Endothelial cell of umbilical vein (primary cell): Measurements from ENCODE around the gene IFI6. TPM values are rescaled to one million over a fixed set of nuclear protein-coding genes. Genes with fewer than 3 reads are reported as not detected.

Experiments
- BruUV-seq: library from RNA; stranded (reverse); fragments of 400-500 nt; replicated peaks from 2 replicates; lab custom pipeline; 2021; lab: Mats Ljungman, UMichigan
- CTCF ChIA-PET: fragments of 300-600, 350-600 bp; sonication (Branson Sonifier 250); formaldehyde crosslinking; loops from one replicate; lab custom pipeline; 2021; ENCODE audit warnings: antibody characterized with exemption, inconsistent platforms; lab: Charles Lee
- POLR2A ChIA-PET: fragments of 300-600, 350-600 bp; sonication (Branson Sonifier 250); formaldehyde crosslinking; loops from one replicate; lab custom pipeline; 2021; ENCODE audit warnings: antibody characterized with exemption, inconsistent platforms; lab: Charles Lee
- DNase-seq: peaks from one replicate; pipeline ENCODE4 v3.0.0-alpha.2; 2011; ENCODE audit warnings: low read depth, low spot score
- FAIRE-seq: peaks from 2 replicates; lab custom pipeline; 2011; peaks lifted over from hg19 to GRCh38; lab: Jason Lieb, UNC
- H2AFZ ChIP-seq: 2 replicates; pipeline ENCODE4 v1.6.0; 2012; ENCODE audit warnings: low read depth, low read length, control low read depth, inconsistent platforms
- H3K27ac ChIP-seq: 2 replicates; pipeline ENCODE4 v1.5.1; 2011; ENCODE audit warnings: low read depth, mild to moderate bottlenecking, control low read depth, low read length, moderate library complexity; ENCODE audit not compliant: insufficient read depth
- H3K27me3 ChIP-seq, 2 experiments: 2 replicates each; pipeline versions ENCODE4 v1.6.0 to v1.6.1; 2011; ENCODE audit warnings: low read length in 2 of 2, mixed read lengths in 1 of 2; ENCODE audit not compliant: control insufficient read depth in 2 of 2, insufficient read depth in 2 of 2
- H3K36me3 ChIP-seq, 2 experiments: 2 replicates in 1 of 2; 3 replicates in 1 of 2; pipeline ENCODE4 v1.5.1; 2011; ENCODE audit warnings: low read length in 2 of 2, mild to moderate bottlenecking in 1 of 2, moderate library complexity in 1 of 2; ENCODE audit not compliant: control insufficient read depth in 2 of 2, insufficient read depth in 2 of 2; ENCODE audit errors: extremely low read depth in 1 of 2
- H3K4me1 ChIP-seq: 3 replicates; pipeline ENCODE4 v1.5.1; 2011; ENCODE audit warnings: mild to moderate bottlenecking, low read length; ENCODE audit not compliant: control insufficient read depth, insufficient read depth; ENCODE audit errors: extremely low read depth
- H3K4me2 ChIP-seq: 2 replicates; pipeline ENCODE4 v1.6.1; 2011; ENCODE audit warnings: low read length, control low read depth, mixed read lengths; ENCODE audit not compliant: insufficient read depth
- H3K4me3 ChIP-seq, 3 experiments: fragments of 200-600 bp in 1 of 3; sonication (generic), shearing (Covaris generic) in 1 of 3; replicated peaks in 1 of 3; 2 replicates each; pipeline ENCODE4 v1.5.1; 2011 to 2016; ENCODE audit warnings: control low read depth in 3 of 3, low read length in 3 of 3, mild to moderate bottlenecking in 2 of 3, inconsistent platforms in 1 of 3, low read depth in 1 of 3, moderate library complexity in 1 of 3; ENCODE audit not compliant: insufficient read depth in 1 of 3
- H3K79me2 ChIP-seq: 2 replicates; pipeline ENCODE4 v1.6.0; 2012; ENCODE audit warnings: low read length, inconsistent platforms; ENCODE audit not compliant: control insufficient read depth, insufficient read depth
- H3K9ac ChIP-seq: replicated peaks from 2 replicates; pipeline ENCODE3; 2011; ENCODE audit warnings: low read length, control low read depth; ENCODE audit not compliant: insufficient read depth; ENCODE audit errors: extremely low read depth
- H3K9me1 ChIP-seq: replicated peaks from 3 replicates; pipeline ENCODE4 v1.6.0; 2011; ENCODE audit warnings: mild to moderate bottlenecking, low read length; ENCODE audit not compliant: control insufficient read depth, insufficient read depth; ENCODE audit errors: extremely low read depth
- H3K9me3 ChIP-seq: replicated peaks from 2 replicates; pipeline ENCODE4 v1.5.1; 2012; ENCODE audit warnings: low read length, inconsistent platforms; ENCODE audit not compliant: control insufficient read depth, insufficient read depth
- H4K20me1 ChIP-seq: replicated peaks from 2 replicates; pipeline ENCODE3; 2011; ENCODE audit warnings: mild to moderate bottlenecking, low read length; ENCODE audit not compliant: control insufficient read depth, insufficient read depth; ENCODE audit errors: extremely low read depth
- EZH2 ChIP-seq: IDR thresholded peaks from 2 replicates; pipeline ENCODE4 v1.6.1; 2012; ENCODE audit warnings: borderline replicate concordance, low read depth, mild to moderate bottlenecking, moderate library complexity, low read length, inconsistent platforms; ENCODE audit not compliant: severe bottlenecking
- FOS ChIP-seq: IDR thresholded peaks from 2 replicates; pipeline ENCODE4 v1.6.1; 2011; ENCODE audit warnings: mild to moderate bottlenecking, low read length, moderate library complexity, borderline replicate concordance; ENCODE audit not compliant: insufficient read depth
- GATA2 ChIP-seq: IDR thresholded peaks from 2 replicates; pipeline ENCODE4 v1.7.0; 2011; ENCODE audit warnings: low read depth, mild to moderate bottlenecking, moderate library complexity, mixed read lengths, low read length; ENCODE audit not compliant: insufficient read length, insufficient read depth
- MYC ChIP-seq: IDR thresholded peaks from one replicate; pipeline ENCODE4 v1.6.1; 2011; ENCODE audit warnings: mild to moderate bottlenecking, low read depth, low read length
- POLR2A ChIP-seq: IDR thresholded peaks from 2 replicates; pipeline ENCODE4 v1.6.1; 2012; ENCODE audit warnings: low read depth, mild to moderate bottlenecking, control low read depth, low read length
- POLR2AphosphoS5 ChIP-seq: IDR thresholded peaks from 2 replicates; pipeline ENCODE4 v1.6.1; 2012; ENCODE audit warnings: low read depth, mild to moderate bottlenecking, control low read depth, low read length, moderate library complexity; ENCODE audit not compliant: insufficient read depth
- dilution Hi-C: fragments of 300-500 bp; cut with MboI; formaldehyde crosslinking; loops from one replicate; pipeline ENCODE4 v1.15.0; 2019; ENCODE audit warnings: low sequenced_read_pairs; ENCODE audit not compliant: extremely low pct_ligation_motif_present
- intact Hi-C: fragments of 100-400 bp; cut with micrococcal nuclease; formaldehyde crosslinking; loops from one replicate; pipeline ENCODE4 v1.10.0; 2022
- polyA plus RNA-seq, 4 experiments: library from polyadenylated mRNA; depleted of rRNA in 3 of 4; stranded (reverse) in 3 of 4; unstranded in 1 of 4; fragments of >200 nt; gene quantifications; 2 replicates each; pipeline versions ENCODE4 v1.2.1 to v1.2.3, GENCODE V29; 2011 to 2012; ENCODE audit warnings: missing spikeins in 1 of 4
- total RNA-seq: library from RNA; stranded (reverse); gene quantifications from 2 replicates; pipeline ENCODE4 v1.2.3, GENCODE V29; 2021
- TF ChIP-seq, protein P1 (sequence below), 2 donors: IDR thresholded peaks; 1 replicate in 1 of 2; 2 replicates in 1 of 2; pipeline ENCODE4 v1.5.1; 2011; ENCODE audit warnings: low read length in 2 of 2, mild to moderate bottlenecking in 2 of 2, moderate library complexity in 2 of 2, control low read depth in 1 of 2, inconsistent platforms in 1 of 2, low read depth in 1 of 2; ENCODE audit not compliant: insufficient read depth in 1 of 2; ENCODE audit errors: extremely low read depth in 1 of 2

IFI6 gene
- total and polyA plus RNA-seq, 2 donors (not counting 3 experiments of a cell fraction or from before 2014, with no cell fraction given) = 28.4 to 47.9 TPM

GRCh38 chr1:27652111-27652864 is 19.7 kb downstream of the IFI6 start:
- Histone ChIP-seq H3K4me1 (no peaks in the 10 kb centered on the region), H2AFZ (no peak overlapping the region), H3K27ac (no peak overlapping the region), H3K27me3 (no peaks in the 10 kb centered on the region), H3K9me3 (no peaks in the 10 kb centered on the region), H3K4me3 (no peak overlapping the region), H4K20me1 (no peaks in the 10 kb centered on the region), H3K9me1 (no peaks in the 10 kb centered on the region), H3K4me2 (no peak overlapping the region), H3K36me3 (no peaks in the 10 kb centered on the region), H3K9ac (no peak overlapping the region), H3K79me2 (no peaks in the 10 kb centered on the region)
- CTCF ChIA-PET = interaction anchor here (1.2 to 2.2 kb wide), 3 partner anchors 9 to 17 kb away, joined by 3 to 8 read pairs (median 6); no protein-coding TSS in a partner anchor
- dilution Hi-C loops = no loop called here
- TF ChIP-seq POLR2A = no peak
- no peak for TF ChIP-seq EZH2
- no peak for TF ChIP-seq GATA2
- TF ChIP-seq POLR2AphosphoS5 = no peak
- TF ChIP-seq FOS = no peak
- TF ChIP-seq, protein P1, sequence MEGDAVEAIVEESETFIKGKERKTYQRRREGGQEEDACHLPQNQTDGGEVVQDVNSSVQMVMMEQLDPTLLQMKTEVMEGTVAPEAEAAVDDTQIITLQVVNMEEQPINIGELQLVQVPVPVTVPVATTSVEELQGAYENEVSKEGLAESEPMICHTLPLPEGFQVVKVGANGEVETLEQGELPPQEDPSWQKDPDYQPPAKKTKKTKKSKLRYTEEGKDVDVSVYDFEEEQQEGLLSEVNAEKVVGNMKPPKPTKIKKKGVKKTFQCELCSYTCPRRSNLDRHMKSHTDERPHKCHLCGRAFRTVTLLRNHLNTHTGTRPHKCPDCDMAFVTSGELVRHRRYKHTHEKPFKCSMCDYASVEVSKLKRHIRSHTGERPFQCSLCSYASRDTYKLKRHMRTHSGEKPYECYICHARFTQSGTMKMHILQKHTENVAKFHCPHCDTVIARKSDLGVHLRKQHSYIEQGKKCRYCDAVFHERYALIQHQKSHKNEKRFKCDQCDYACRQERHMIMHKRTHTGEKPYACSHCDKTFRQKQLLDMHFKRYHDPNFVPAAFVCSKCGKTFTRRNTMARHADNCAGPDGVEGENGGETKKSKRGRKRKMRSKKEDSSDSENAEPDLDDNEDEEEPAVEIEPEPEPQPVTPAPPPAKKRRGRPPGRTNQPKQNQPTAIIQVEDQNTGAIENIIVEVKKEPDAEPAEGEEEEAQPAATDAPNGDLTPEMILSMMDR (IDR thresholded peaks at IDR 0.05; ENCODE audit: extremely low read depth in 1 of 2, insufficient read depth in 1 of 2, low read depth in 1 of 2, low read length in 2 of 2) = no peak
- no peak for TF ChIP-seq MYC
- POLR2A ChIA-PET = no interaction called here
- FAIRE-seq (no peak), DNase-seq (no peak)
- intact Hi-C loops = no loop called here
- no TSS peak for BruUV-seq
